Heart right ventricle (tissue), 16 donors: ENCODE results near the gene TRIM47. TPM values are rescaled to one million over a fixed set of nuclear protein-coding genes. Genes with fewer than 3 reads are reported as not detected.
"Not testable (repeated sequence)": the region's sequence is repeated elsewhere in the genome, so short reads cannot be mapped to it uniquely, and the experiment has no call there.

Experiments used
- ATAC-seq, 8 donors: fragments of 200-7000 bp; cut with Tn5 transposase; one replicate each; pipeline ENCODE4 v1.9.1; 2020; ENCODE audit warnings: mild to moderate bottlenecking in 8 of 8, moderate library complexity in 8 of 8, moderate number of reproducible peaks in 1 of 8
- DNase-seq, 2 donors: peaks; one replicate each; pipeline ENCODE4 v3.0.0-alpha.2; 2020
- H3K27ac ChIP-seq, 10 donors: fragments of 200-600 bp; sonication (generic) in 2 of 10; one replicate each; pipeline versions ENCODE4 v1.5.0 to v1.8.0; 2020 to 2022; ENCODE audit warnings: mild to moderate bottlenecking in 3 of 10
- H3K27me3 ChIP-seq, 7 donors: fragments of 200-600 bp; one replicate each; pipeline ENCODE4 v1.8.0; 2021 to 2022; ENCODE audit warnings: mild to moderate bottlenecking in 2 of 7
- H3K36me3 ChIP-seq, 9 donors: fragments of 200-600 bp; sonication (generic) in 1 of 9; one replicate each; pipeline versions ENCODE4 v1.5.0 to v1.8.0; 2020 to 2022; ENCODE audit warnings: mild to moderate bottlenecking in 2 of 9
- H3K4me1 ChIP-seq, 9 donors: fragments of 200-600 bp; sonication (generic) in 1 of 9; one replicate each; pipeline versions ENCODE4 v1.5.0 to v1.8.0; 2020 to 2022; ENCODE audit warnings: mild to moderate bottlenecking in 4 of 9
- H3K4me3 ChIP-seq, 10 donors: fragments of 200-600 bp; sonication (generic) in 2 of 10; one replicate each; pipeline versions ENCODE4 v1.5.0 to v1.8.0; 2020 to 2022; ENCODE audit warnings: mild to moderate bottlenecking in 7 of 10, moderate library complexity in 2 of 10
- H3K9me3 ChIP-seq, 11 donors: fragments of 200-600 bp in 10 of 11; sonication (generic) in 2 of 11; one replicate each; pipeline versions ENCODE4 v1.5.0 to v1.8.0; 2013 to 2022; ENCODE audit warnings: mild to moderate bottlenecking in 2 of 11, control low read depth in 1 of 11, moderate library complexity in 1 of 11
- CTCF ChIP-seq, 9 donors: fragments of 200-600 bp; sonication (generic) in 2 of 9; IDR thresholded peaks; one replicate each; pipeline versions ENCODE4 v1.5.0 to v1.8.0; 2021 to 2022; ENCODE audit warnings: antibody characterized with exemption in 9 of 9, mild to moderate bottlenecking in 5 of 9, moderate library complexity in 1 of 9
- WGBS, 2 donors: extraction: QIAGEN DNeasy Blood & Tissue Kit; methylation state at CpG; one replicate each; pipeline ENCODE4 v1.1.7; 2013; ENCODE audit warnings: inconsistent platforms in 1 of 2; 5-methylcytosine and 5-hydroxymethylcytosine counted together
- intact Hi-C, 10 donors: fragments of 100-400 bp; cut with DNase I; formaldehyde crosslinking; loops; one replicate each; pipeline versions ENCODE4 v1.11.1 to v1.14.2; 2022
- polyA plus RNA-seq, 2 donors: library from polyadenylated mRNA; stranded (reverse); fragments of 200-250 nt; gene quantifications; one replicate each; pipeline ENCODE4 v1.2.3, GENCODE V29; 2013
- total RNA-seq, 10 donors: library from RNA; stranded (reverse); fragmentation: NEBNext Ultra II Directional in 3 of 10; extraction: Animal tissue kit (Norgen Biotek cat#: 25700) in 3 of 10; gene quantifications; one replicate each; pipeline versions ENCODE4 v1.2.1 to v1.2.4, GENCODE V29; 2021 to 2023
- donor health status: Arrhythmogenic right ventricular cardiomyopathy.
- donor health status: ischemic (EF 13 %, LVEDD 7.1; RV severe dilation, severe dysfunction).
- donor health status: healthy with polysubstance abuse.
- donor health status: DM: no; HTN: yes; CAD: no.
- donor health status: DM: no; HTN: no; CAD: no.
- donor health status: ischemic (EF 25% LVEDD 6.9; RV normal size, moderate dysfunction).
- donor health status: ischemic (EF 25% LVEDD 5.7; RV mildly dilated, moderate dysfunction).
- donor health status: healthy.
- donor health status: DM: yes; HTN: yes; CAD: no.
- donor health status: Ischemic cardiomyopathy.
- donor health status: ischemic (EF 35%, LVEDD 5.7; RV mildly dilated, moderate dysfunction).
- donor health status: nonischemic (EF 11% LVEDD 7.7; RV severe dilation, severe dysfunction).
- donor health status: DM: yes; HTN: yes; CAD: no.
- donor health status: PGD.
- donor health status: ischemic (EF 29% LVEDD 5.4; RV normal size, mild dysfunction).
- donor health status: nonischemic (EF 23%, LVEDD 6.1; RV moderate dilation, normal function).

Gene TRIM47
- total and polyA plus RNA-seq, 12 donors = 9.3 to 53.1 (median 22.5) TPM

GRCh38 chr17:75864887-75865286 is 13.5 kb downstream of the TRIM47 start:
- Histone ChIP-seq H3K27ac (peak overlapping the region in 9 of 10 donors; percentile 53 to 82 (median 73)), H3K4me3 (peak overlapping the region in 1 of 10 donors; percentile 2), H3K4me1 (peaks cover 11 to 42% (median 30%) of the 10 kb centered on the region in 9 donors)
- 84 to 86% methylated on average over 4 of the region's 4 CpGs for WGBS, 2 donors
- H3K9me3 ChIP-seq, H3K27me3 ChIP-seq, H3K36me3 ChIP-seq, ATAC-seq, intact Hi-C loops, DNase-seq: not testable (repeated sequence)

GRCh38 chr17:75864448-75864871 is 13.9 kb downstream of the TRIM47 start:
- Histone ChIP-seq H3K9me3 (no peaks in the 10 kb centered on the region), H3K4me1 (peaks cover 11 to 39% (median 27%) of the 10 kb centered on the region in 9 donors), H3K4me3 (peak overlapping the region in 1 of 10 donors; percentile 2), H3K27me3 (no peaks in the 10 kb centered on the region), H3K27ac (peak overlapping the region in 9 of 10 donors; percentile 53 to 82 (median 73)), H3K36me3 (no peaks in the 10 kb centered on the region)
- TF ChIP-seq CTCF (IDR thresholded peaks at IDR 0.05) = peak in 2 of 9 donors; percentile 22 to 28
- peak; percentile 78 to 97 (median 92) for ATAC-seq
- intact Hi-C loops = no loop called here
- DNase-seq = peak; percentile 65 to 84
- WGBS, 2 donors = 23 to 39% methylated on average over 8 of the region's 8 CpGs

- H3K4me1 ChIP-seq = peaks cover 11 to 48% (median 30%) of the 10 kb centered on the region in 9 donors
- H3K9me3 ChIP-seq = no peaks in the 10 kb centered on the region
- 83% methylated on average over 9 of the region's 9 CpGs for WGBS, 2 donors
- no peak for DNase-seq
- no peaks in the 10 kb centered on the region for H3K36me3 ChIP-seq
- intact Hi-C loops = no loop called here
- ATAC-seq = peak in 1 of 8 donors; percentile 61
- TF ChIP-seq CTCF (IDR thresholded peaks at IDR 0.05) = no peak
- H3K27me3 ChIP-seq = no peaks in the 10 kb centered on the region
- H3K27ac ChIP-seq = no peak overlapping the region
- no peak overlapping the region for H3K4me3 ChIP-seq
Observed at GRCh38 chr17:75861927-75862317, 16.5 kb downstream of the TRIM47 start.

DNA sequence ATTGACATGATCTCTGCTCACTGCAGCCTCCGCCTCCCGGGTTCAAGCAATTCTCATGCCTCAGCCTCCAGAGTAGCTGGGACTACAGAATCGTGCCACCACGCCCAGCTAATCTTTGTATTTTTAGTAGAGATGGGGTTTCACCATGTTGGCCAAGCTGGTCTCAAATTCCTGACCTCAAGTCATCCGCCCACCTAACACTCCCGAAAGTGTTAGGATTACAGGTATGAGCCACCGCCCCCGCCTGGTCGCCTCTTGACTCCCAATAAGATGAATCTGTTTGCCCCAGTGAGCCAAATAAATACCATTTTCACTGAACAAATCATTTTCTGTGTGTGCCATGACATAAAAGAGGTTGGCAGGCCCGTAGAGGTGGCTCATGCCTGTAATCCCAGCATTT is 19.0 kb downstream of the TRIM47 start:
- not testable (repeated sequence) for H3K27me3 ChIP-seq, ATAC-seq, H3K36me3 ChIP-seq, H3K4me3 ChIP-seq, H3K9me3 ChIP-seq, DNase-seq
- peak overlapping the region in 9 of 10 donors; percentile 60 to 89 (median 74) for H3K27ac ChIP-seq
- WGBS, 2 donors = 92 to 93% methylated on average over 10 of the region's 10 CpGs
- H3K4me1 ChIP-seq = peaks cover 4 to 49% (median 28%) of the 10 kb centered on the region in 9 donors
- intact Hi-C loops = loop anchor here in 2 of 10 donors (5.0 kb wide), 2 partner anchors 38 to 77 kb away; partner anchors contain the start of genes TRIM65 (in 2 of the 2) and UNK (in 1 of the 2)

DNA sequence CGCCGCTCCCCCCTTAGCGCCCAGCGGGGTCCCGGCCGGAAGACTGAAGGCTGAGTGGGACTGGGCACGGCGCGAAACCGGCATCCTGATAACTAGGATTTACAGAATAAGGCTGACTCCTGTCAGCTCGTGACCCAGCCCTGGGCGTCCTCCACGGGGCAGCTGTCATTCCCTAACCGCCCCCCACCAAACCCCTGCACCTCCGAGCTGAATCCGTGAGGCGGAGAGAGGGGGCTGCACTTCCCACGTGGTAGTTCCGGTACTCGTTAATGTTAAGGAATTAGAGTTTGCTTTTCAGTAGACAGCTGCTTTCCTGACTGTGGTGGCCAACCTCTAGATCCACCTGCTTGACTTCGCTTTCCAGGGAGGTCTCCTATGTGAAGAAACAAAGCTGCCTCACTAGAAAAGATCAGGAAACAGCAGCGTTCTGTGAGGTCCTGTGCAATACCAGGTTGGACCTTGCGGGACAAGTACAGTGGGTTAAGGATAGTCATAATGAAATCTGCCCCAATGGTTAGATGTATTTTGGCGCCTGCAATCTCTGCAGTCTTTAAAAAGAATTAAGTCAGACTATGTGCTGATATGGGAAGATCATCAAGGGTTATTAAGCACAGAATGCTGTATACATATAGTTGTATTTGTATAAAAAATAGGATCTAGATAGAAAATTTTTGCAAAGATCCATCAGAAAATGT is 22.2 kb downstream of the TRIM47 start:
- Histone ChIP-seq H3K36me3 (peaks cover 0 to 23% (median 0%) of the 10 kb centered on the region in 9 donors), H3K27ac (peak overlapping the region; percentile 96 to 99 (median 98)), H3K4me3 (peak overlapping the region; percentile 79 to 97 (median 83)), H3K9me3 (no peaks in the 10 kb centered on the region), H3K4me1 (peaks cover 19 to 69% (median 54%) of the 10 kb centered on the region in 9 donors), H3K27me3 (no peaks in the 10 kb centered on the region)
- intact Hi-C loops = loop anchor here in 2 of 10 donors (5.0 kb wide), 2 partner anchors 41 to 74 kb away; partner anchors contain the start of genes TRIM65 (in 2 of the 2) and UNK (in 1 of the 2)
- ATAC-seq (no peak), DNase-seq (no peak)
- peak in 2 of 9 donors; percentile 17 to 54 for TF ChIP-seq CTCF (IDR thresholded peaks at IDR 0.05)
- 2 to 3% methylated on average over 24 of the region's 24 CpGs for WGBS, 2 donors
